ENCODE data around the gene SMARCC2.
A peak's percentile ranks its signal among the peaks of the same experiment; 100 is the strongest.

The SMARCC2 gene

DNA sequence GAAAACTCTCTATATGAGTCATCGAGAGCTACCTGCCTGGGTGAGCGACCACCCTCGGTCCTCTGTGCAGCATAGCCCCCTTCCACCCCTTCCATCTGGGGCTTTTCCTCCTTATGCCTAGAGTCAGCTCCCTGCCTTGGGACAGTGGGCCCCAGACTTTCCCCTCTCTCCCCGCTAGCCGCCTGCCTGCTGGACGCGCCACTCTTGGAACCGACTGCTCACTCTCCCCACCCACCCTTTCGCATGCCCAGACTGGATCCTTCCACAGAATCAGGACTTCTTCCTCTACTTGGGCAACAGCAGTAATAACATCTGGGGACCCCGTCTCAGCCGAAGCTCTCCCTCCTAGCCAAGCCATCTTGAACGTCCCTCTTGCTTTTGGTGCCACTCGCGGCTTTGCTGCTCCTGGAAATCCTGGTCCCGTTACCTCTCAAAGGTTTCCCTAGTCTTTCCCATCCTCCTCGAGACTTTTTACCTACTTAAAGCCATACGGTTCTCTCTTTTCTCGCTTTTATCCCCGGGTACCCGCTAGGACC is 60.5 kb downstream of the SMARCC2 start:
- no peaks in the 10 kb centered on the region for H3K9me3 ChIP-seq (ENCODE audit: insufficient read depth, low read depth, low read length)
- under 1% methylated on average over 20 of the region's 20 CpGs for WGBS
- peak overlapping the region; percentile 89 for H3K9ac ChIP-seq (ENCODE audit: low read depth, low read length)
- H3K27me3 ChIP-seq (ENCODE audit: insufficient read depth, low read length) = no peaks in the 10 kb centered on the region
- peak overlapping the region; percentile 86 for H3K27ac ChIP-seq (ENCODE audit: low read depth, low read length)
- H3K4me3 ChIP-seq (ENCODE audit: low read length) = peak overlapping the region; percentile 97
- H3K36me3 ChIP-seq (ENCODE audit: insufficient read depth, low read length) = peaks cover 34% of the 10 kb centered on the region
- H3K4me1 ChIP-seq (ENCODE audit: insufficient read depth, low read length) = peaks cover 16% of the 10 kb centered on the region

DNA sequence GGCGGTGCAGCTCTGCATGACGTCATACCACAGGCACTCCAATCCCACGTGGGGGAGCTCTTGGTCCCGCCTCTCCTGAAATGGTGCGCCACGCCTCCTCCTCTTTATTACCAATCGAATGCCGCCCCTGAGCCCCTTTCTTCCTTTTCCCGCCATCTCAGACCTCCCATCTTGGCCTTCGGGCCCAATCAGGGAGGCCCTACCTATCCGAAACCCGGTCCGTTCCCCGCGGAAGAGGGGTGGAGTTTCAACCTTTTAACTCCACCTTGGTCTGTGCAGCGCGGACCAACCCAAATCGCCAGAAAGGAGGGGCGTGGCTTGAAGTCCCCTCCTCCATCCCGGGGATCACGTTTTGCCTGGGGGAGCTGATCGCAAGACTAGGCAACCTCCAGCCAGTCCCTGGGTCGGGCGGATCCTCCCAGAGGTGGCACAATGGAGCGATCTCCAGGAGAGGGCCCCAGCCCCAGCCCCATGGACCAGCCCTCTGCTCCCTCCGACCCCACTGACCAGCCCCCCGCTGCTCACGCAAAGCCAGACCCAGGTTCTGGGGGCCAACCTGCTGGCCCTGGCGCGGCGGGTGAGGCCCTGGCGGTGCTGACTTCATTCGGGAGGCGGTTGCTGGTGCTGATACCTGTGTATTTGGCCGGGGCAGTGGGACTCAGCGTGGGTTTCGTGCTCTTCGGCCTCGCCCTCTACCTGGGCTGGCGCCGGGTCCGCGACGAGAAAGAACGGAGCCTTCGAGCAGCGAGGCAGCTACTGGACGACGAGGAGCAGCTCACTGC is 61.2 kb downstream of the SMARCC2 start, which contains the start of gene ESYT1:
Gene ESYT1, plus strand, starts transcription at position 380 of the 782 bp plus-strand sequence. Its CDS starts 53 bp downstream, at position 433.
- Histone ChIP-seq H3K9me3 (ENCODE audit: insufficient read depth, low read depth, low read length) (no peaks in the 10 kb centered on the region), H3K4me3 (ENCODE audit: low read length) (peak within 1 kb of the TSS; percentile 97), H3K36me3 (ENCODE audit: insufficient read depth, low read length) (peaks cover 28% of the 10 kb centered on the region), H3K4me1 (ENCODE audit: insufficient read depth, low read length) (peaks cover 16% of the 10 kb centered on the region), H3K27ac (ENCODE audit: low read depth, low read length) (peak within 1 kb of the TSS; percentile 86), H3K27me3 (ENCODE audit: insufficient read depth, low read length) (no peaks in the 10 kb centered on the region), H3K9ac (ENCODE audit: low read depth, low read length) (peak within 1 kb of the TSS; percentile 89)
- under 1% methylated on average over 49 of the region's 49 CpGs for WGBS

DNA sequence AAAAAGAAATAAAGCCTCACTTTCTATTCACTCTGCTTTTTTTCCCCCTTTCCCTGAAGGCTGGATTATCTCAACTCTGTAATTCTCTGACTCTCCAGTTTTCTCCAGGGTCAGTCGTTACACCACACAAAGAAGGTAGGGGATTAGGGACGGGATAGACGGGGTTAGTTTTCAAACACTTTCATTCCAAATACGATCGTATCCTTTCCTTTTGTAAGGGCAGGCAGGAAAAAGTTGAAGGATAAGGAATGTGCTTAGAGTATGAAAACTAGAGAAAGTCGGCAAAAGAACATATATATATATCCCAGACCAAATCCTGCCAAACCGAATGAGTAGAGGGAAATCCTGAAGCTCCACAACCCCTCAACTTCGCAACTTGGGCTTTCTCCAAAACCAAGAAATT is 61.8 kb downstream of the SMARCC2 start:
- Histone ChIP-seq H3K27ac (ENCODE audit: low read depth, low read length) (peak overlapping the region; percentile 50; the same call in 1 of the 2 replicates), H3K9ac (ENCODE audit: low read depth, low read length) (peak overlapping the region; percentile 57; the same call in 1 of the 2 replicates), H3K36me3 (ENCODE audit: insufficient read depth, low read length) (peaks cover 24% of the 10 kb centered on the region), H3K9me3 (ENCODE audit: insufficient read depth, low read depth, low read length) (no peaks in the 10 kb centered on the region), H3K27me3 (ENCODE audit: insufficient read depth, low read length) (no peaks in the 10 kb centered on the region), H3K4me3 (ENCODE audit: low read length) (peak overlapping the region; percentile 54), H3K4me1 (ENCODE audit: insufficient read depth, low read length) (peaks cover 16% of the 10 kb centered on the region)
- 7% methylated on average over 3 of the region's 8 CpGs for WGBS

DNA sequence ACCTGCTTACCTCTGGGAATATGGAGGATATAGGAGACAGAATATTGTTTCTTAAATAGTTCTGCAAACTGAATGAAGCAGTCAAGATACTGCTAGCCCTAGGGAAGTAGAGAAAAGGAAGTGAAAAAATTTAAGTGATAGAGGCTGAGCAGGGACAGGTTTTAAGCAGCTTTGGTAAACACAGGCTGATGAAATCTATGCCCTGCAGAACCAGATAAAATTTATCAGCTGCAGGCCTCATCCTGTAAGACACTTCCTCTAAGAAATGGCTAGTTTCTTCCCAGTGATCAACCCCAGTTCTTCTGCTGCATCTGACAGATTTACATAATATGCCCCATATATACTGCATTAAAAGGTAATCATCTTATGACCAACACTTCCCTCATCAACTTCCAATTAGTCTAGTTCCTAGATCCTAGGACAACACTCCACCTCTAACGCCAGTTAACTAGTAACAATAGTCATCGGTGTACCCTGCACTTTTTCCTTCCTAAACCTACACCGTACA is 62.5 kb downstream of the SMARCC2 start:
- Histone ChIP-seq H3K9me3 (ENCODE audit: insufficient read depth, low read depth, low read length) (no peaks in the 10 kb centered on the region), H3K27me3 (ENCODE audit: insufficient read depth, low read length) (no peaks in the 10 kb centered on the region), H3K9ac (ENCODE audit: low read depth, low read length) (no peak overlapping the region; the same call in 1 of the 2 replicates), H3K27ac (ENCODE audit: low read depth, low read length) (peak overlapping the region; percentile 54; the same call in 1 of the 2 replicates), H3K4me3 (ENCODE audit: low read length) (peak overlapping the region; percentile 54; the same call in 1 of the 2 replicates), H3K36me3 (ENCODE audit: insufficient read depth, low read length) (peaks cover 18% of the 10 kb centered on the region), H3K4me1 (ENCODE audit: insufficient read depth, low read length) (peaks cover 16% of the 10 kb centered on the region)
- WGBS = 90% methylated on average over 3 of the region's 3 CpGs

DNA sequence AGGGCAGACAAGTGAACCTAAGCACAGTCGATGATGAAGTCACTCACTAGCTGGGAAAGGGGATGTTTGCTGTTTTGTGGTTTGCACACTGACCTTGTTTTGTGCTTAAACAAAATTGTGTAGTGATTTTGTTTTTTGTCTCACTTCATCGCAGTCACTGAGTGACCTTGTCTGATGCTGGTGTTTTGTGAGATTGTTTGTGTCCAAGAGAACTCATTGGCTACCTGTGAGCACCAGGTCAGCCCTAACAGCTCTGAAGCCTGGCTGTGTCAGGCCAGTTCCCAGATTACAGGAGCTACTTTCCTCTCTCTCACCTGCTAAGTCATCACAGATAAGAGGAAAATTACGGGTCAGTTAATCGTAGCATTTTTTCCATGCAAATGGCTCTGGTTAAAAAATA is 65.2 kb downstream of the SMARCC2 start:
- Histone ChIP-seq H3K9ac (ENCODE audit: low read depth, low read length) (no peak overlapping the region), H3K9me3 (ENCODE audit: insufficient read depth, low read depth, low read length) (no peaks in the 10 kb centered on the region), H3K4me1 (ENCODE audit: insufficient read depth, low read length) (peaks cover 23% of the 10 kb centered on the region), H3K27me3 (ENCODE audit: insufficient read depth, low read length) (no peaks in the 10 kb centered on the region), H3K27ac (ENCODE audit: low read depth, low read length) (no peak overlapping the region), H3K4me3 (ENCODE audit: low read length) (no peak overlapping the region), H3K36me3 (ENCODE audit: insufficient read depth, low read length) (peaks cover 19% of the 10 kb centered on the region)
- WGBS = 93% methylated on average over 4 of the region's 4 CpGs

DNA sequence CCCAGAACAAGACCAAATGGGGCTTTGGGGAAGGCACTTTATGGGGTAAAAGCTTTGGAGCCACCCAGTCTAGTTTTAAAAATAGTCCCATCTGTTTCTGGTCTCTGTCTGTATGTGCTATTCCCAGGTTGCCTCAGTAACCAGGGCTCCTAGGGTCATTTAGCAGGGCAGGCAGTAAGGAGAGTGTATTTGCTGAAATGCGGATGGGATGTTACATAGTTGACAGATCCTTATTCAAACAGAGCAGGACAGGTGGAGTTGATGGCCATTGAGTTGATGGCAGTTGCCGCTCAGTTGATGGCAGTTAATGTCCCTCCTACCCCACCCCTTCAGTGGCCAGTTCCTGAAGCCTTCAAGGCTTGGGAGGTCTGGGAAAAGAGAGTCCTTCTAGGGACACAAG is 66.6 kb downstream of the SMARCC2 start:
- no peak overlapping the region for H3K27ac ChIP-seq (ENCODE audit: low read depth, low read length)
- H3K27me3 ChIP-seq (ENCODE audit: insufficient read depth, low read length) = no peaks in the 10 kb centered on the region
- H3K9ac ChIP-seq (ENCODE audit: low read depth, low read length) = no peak overlapping the region
- peaks cover 28% of the 10 kb centered on the region for H3K4me1 ChIP-seq (ENCODE audit: insufficient read depth, low read length)
- H3K36me3 ChIP-seq (ENCODE audit: insufficient read depth, low read length) = peaks cover 20% of the 10 kb centered on the region
- no peaks in the 10 kb centered on the region for H3K9me3 ChIP-seq (ENCODE audit: insufficient read depth, low read depth, low read length)
- no peak overlapping the region for H3K4me3 ChIP-seq (ENCODE audit: low read length)
- WGBS = 93% methylated on average over 2 of the region's 2 CpGs

DNA sequence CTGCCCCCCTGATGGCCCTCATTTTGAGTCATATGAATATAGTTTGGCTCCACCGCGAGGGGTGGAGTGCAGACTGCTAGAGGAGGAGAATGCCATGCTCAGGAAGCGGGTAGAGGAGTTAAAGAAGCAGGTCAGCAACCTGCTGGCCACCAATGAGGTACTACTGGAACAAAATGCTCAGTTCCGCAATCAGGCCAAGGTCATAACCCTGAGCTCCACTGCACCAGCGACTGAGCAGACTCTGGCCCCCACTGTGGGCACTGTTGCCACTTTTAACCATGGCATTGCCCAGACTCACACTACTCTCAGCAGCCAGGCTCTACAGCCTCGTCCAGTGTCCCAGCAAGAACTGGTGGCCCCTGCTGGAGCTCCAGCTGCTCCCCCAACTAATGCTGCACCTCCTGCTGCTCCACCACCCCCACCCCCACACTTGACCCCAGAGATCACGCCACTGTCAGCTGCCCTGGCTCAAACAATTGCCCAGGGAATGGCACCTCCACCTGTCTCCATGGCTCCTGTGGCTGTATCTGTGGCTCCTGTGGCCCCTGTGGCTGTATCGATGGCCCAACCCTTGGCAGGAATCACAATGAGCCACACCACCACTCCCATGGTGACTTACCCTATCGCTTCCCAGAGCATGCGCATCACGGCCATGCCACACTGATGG is 67.9 kb downstream of the SMARCC2 start:
- 96% methylated on average over 11 of the region's 11 CpGs for WGBS
- H3K9me3 ChIP-seq (ENCODE audit: insufficient read depth, low read depth, low read length) = no peaks in the 10 kb centered on the region
- H3K4me3 ChIP-seq (ENCODE audit: low read length) = no peak overlapping the region
- H3K27me3 ChIP-seq (ENCODE audit: insufficient read depth, low read length) = no peaks in the 10 kb centered on the region
- peaks cover 17% of the 10 kb centered on the region for H3K4me1 ChIP-seq (ENCODE audit: insufficient read depth, low read length)
- H3K27ac ChIP-seq (ENCODE audit: low read depth, low read length) = no peak overlapping the region
- H3K36me3 ChIP-seq (ENCODE audit: insufficient read depth, low read length) = peaks cover 28% of the 10 kb centered on the region
- H3K9ac ChIP-seq (ENCODE audit: low read depth, low read length) = no peak overlapping the region

DNA sequence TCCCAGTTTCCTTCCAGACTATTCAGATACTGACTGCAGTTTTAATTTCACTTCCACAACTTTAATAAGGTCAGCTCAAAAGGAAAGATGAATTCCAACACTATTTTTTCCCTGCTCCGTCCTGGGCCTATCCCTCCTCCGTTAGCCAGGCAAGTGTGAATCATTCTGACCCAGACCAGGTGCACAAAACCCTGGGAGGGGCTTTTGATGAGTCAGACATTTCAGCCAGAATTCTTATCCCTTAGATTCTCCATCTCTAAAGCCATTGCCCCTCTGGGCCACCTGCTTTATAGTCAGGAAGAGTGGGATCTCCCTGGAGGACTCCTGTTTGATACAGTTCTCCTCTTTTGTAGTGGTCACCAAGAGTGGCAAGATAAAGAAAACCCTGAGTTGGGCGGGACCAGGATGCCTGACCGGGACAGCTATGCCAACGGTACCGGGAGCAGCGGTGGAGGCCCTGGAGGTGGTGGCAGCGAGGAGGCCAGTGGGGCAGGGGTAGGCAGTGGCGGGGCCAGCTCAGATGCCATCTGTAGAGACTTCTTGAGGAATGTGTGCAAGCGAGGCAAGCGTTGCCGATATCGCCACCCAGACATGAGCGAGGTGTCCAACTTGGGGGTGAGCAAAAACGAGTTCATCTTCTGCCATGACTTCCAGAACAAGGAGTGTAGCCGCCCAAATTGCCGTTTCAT is 69.0 kb downstream of the SMARCC2 start:
- Histone ChIP-seq H3K4me1 (ENCODE audit: insufficient read depth, low read length) (peaks cover 17% of the 10 kb centered on the region), H3K27ac (ENCODE audit: low read depth, low read length) (no peak overlapping the region), H3K9ac (ENCODE audit: low read depth, low read length) (no peak overlapping the region), H3K36me3 (ENCODE audit: insufficient read depth, low read length) (peaks cover 28% of the 10 kb centered on the region), H3K27me3 (ENCODE audit: insufficient read depth, low read length) (no peaks in the 10 kb centered on the region), H3K9me3 (ENCODE audit: insufficient read depth, low read depth, low read length) (no peaks in the 10 kb centered on the region), H3K4me3 (ENCODE audit: low read length) (no peak overlapping the region)
- WGBS = 95% methylated on average over 17 of the region's 17 CpGs

DNA sequence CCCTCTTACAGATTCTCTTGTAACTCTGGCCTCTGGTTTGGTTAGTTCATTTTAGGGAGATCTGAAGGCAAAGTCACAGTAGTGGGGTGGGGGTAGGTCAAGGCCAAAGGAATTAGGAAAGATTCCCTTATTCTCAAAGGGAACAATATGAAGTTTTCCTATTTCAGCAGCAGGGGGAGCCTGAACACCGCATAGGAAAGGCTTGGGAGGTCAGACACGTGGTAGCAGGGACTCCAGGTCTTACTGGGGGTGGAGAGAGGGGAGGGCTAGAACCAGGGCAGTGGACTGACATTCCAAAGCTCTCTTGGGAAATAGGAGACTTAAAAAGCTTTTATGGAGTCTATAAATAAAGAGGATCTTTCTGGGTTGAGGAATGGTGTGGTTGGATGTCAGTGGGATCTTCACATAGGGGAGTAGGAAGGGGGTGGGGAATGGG is 69.9 kb downstream of the SMARCC2 start:
- under 1% methylated on average over 2 of the region's 2 CpGs for WGBS
- Histone ChIP-seq H3K9me3 (ENCODE audit: insufficient read depth, low read depth, low read length) (no peaks in the 10 kb centered on the region), H3K27ac (ENCODE audit: low read depth, low read length) (peak overlapping the region; percentile 71; the same call in 1 of the 2 replicates), H3K27me3 (ENCODE audit: insufficient read depth, low read length) (no peaks in the 10 kb centered on the region), H3K36me3 (ENCODE audit: insufficient read depth, low read length) (peaks cover 28% of the 10 kb centered on the region), H3K9ac (ENCODE audit: low read depth, low read length) (0 out of 2 replicates have a peak overlapping the region, but pooled peaks have one; percentile 64), H3K4me1 (ENCODE audit: insufficient read depth, low read length) (peaks cover 17% of the 10 kb centered on the region), H3K4me3 (ENCODE audit: low read length) (peak overlapping the region; percentile 83)

DNA sequence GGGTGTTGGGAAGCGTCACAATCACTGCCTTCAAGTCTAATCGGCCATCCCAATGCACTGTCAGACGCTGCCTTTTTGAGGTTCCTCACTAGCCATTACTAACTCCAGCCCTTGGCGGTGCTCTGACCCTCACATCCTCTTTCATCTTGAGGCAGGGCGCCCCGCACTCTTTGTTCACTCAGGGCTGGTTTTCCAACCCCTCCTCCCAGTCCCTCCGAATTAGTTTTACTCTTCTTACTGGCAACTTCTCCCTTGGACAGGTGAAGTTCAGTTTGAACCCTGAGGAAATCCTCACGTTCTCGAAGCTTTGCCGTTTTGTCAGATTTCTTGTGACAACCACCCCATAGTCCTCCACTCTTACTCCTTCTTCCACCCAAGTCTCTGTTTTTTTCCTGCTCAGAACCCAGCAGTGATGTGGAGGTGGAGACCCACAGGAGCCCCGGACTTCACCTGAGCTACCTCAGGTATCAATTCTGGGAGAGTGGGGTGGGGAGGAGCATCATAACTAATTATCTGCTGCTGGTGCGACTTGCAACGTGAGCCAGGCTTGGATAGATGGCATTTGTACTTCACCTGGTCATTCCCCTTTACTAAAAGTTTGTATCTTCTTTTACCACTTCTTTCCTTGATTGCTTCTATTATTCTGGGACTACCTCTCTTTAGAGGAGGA is 70.5 kb downstream of the SMARCC2 start:
- H3K27ac ChIP-seq (ENCODE audit: low read depth, low read length) = peak overlapping the region; percentile 71
- H3K4me3 ChIP-seq (ENCODE audit: low read length) = peak overlapping the region; percentile 83
- 23% methylated on average over 13 of the region's 13 CpGs for WGBS
- H3K36me3 ChIP-seq (ENCODE audit: insufficient read depth, low read length) = peaks cover 34% of the 10 kb centered on the region
- no peaks in the 10 kb centered on the region for H3K9me3 ChIP-seq (ENCODE audit: insufficient read depth, low read depth, low read length)
- H3K27me3 ChIP-seq (ENCODE audit: insufficient read depth, low read length) = no peaks in the 10 kb centered on the region
- peaks cover 17% of the 10 kb centered on the region for H3K4me1 ChIP-seq (ENCODE audit: insufficient read depth, low read length)
- H3K9ac ChIP-seq (ENCODE audit: low read depth, low read length) = peak overlapping the region; percentile 64

Data from HUES64 (cell line).